ENCODE measurements around the gene CDKN1B. TPM values are rescaled to one million over a fixed set of nuclear protein-coding genes. Genes with fewer than 3 reads are reported as not detected.

The CDKN1B gene
- total RNA-seq, 2 experiments from 2014 or later, result 352 TPM

GRCh38 chr12:12691549-12691948 is 25.6 kb upstream of the CDKN1B start:
- Mint-ChIP-seq H3K36me3 (ENCODE audit: low read depth) (peaks cover under 1% of the 10 kb centered on the region), H3K4me3 (no peak overlapping the region), H3K27me3 (no peaks in the 10 kb centered on the region), H3K27ac (no peak overlapping the region), H3K9me3 (no peaks in the 10 kb centered on the region), H3K4me1 (ENCODE audit: low read depth) (peaks cover 31% of the 10 kb centered on the region)
- ATAC-seq (ENCODE audit: poor library complexity) (no peak), DNase-seq (no peak)
- Histone ChIP-seq H3K27ac (ENCODE audit: low read depth in 1 of 2, low read length in 2 of 2) (no peak overlapping the region), H3K4me1 (ENCODE audit: insufficient read depth, low read length) (peaks cover 11% of the 10 kb centered on the region), H3K27me3 (ENCODE audit: control insufficient read depth in 1 of 2, insufficient read depth in 2 of 2, low read length in 2 of 2) (no peaks in the 10 kb centered on the region), H3K4me3 (ENCODE audit: low read length) (no peak overlapping the region), H3K9me3 (ENCODE audit: control insufficient read depth in 1 of 2, insufficient read depth in 1 of 2, low read length in 2 of 2) (no peaks in the 10 kb centered on the region), H3K36me3 (ENCODE audit: insufficient read depth, low read length) (no peaks in the 10 kb centered on the region)
- TF ChIP-seq CTCF (IDR thresholded peaks at IDR 0.05), result no peak
- ChIA-PET POLR2A (interaction anchor here (1.0 kb wide), 1 partner anchor 25 kb away, joined by 3 read pairs; no protein-coding TSS in a partner anchor), CTCF (interaction anchor here (0.9 to 1.2 kb wide), 2 partner anchors 10 to 324 kb away, joined by 3 read pairs; no protein-coding TSS in a partner anchor)
- intact Hi-C loops (cut with DNase I, micrococcal nuclease), result loop anchor here in 1 of 2 experiments (5.0 kb wide), 1 partner anchor 34 kb away; no protein-coding TSS in a partner anchor

- peaks cover 11% of the 10 kb centered on the region for H3K4me1 ChIP-seq (ENCODE audit: insufficient read depth, low read length)
- no peaks in the 10 kb centered on the region for H3K9me3 ChIP-seq (ENCODE audit: control insufficient read depth in 1 of 2, insufficient read depth in 1 of 2, low read length in 2 of 2)
- intact Hi-C loops (cut with DNase I, micrococcal nuclease), result loop anchor here in 1 of 2 experiments (5.0 kb wide), 1 partner anchor 36 kb away; no protein-coding TSS in a partner anchor
- no peak for TF ChIP-seq CTCF (IDR thresholded peaks at IDR 0.05)
- Mint-ChIP-seq H3K9me3 (no peaks in the 10 kb centered on the region), H3K27me3 (no peaks in the 10 kb centered on the region), H3K36me3 (ENCODE audit: low read depth) (peaks cover 4% of the 10 kb centered on the region), H3K4me3 (no peak overlapping the region), H3K4me1 (ENCODE audit: low read depth) (peaks cover 47% of the 10 kb centered on the region), H3K27ac (peak overlapping the region; percentile 6)
- no peaks in the 10 kb centered on the region for H3K27me3 ChIP-seq (ENCODE audit: control insufficient read depth in 1 of 2, insufficient read depth in 2 of 2, low read length in 2 of 2)
- no peaks in the 10 kb centered on the region for H3K36me3 ChIP-seq (ENCODE audit: insufficient read depth, low read length)
- POLR2A ChIA-PET, result interaction anchor here (1.1 to 11.8 kb wide), 3 partner anchors 21 to 337 kb away, joined by 3 to 400 read pairs (median 3); partner anchors contain the start of genes BORCS5 and CDKN1B
- no peak overlapping the region for H3K27ac ChIP-seq (ENCODE audit: low read depth in 1 of 2, low read length in 2 of 2)
- no peak overlapping the region for H3K4me3 ChIP-seq (ENCODE audit: low read length)
- ATAC-seq (ENCODE audit: poor library complexity), result no peak
- no peak for DNase-seq
- CTCF ChIA-PET, result no interaction called here
These were observed 24.0 kb upstream of the CDKN1B start for GRCh38 chr12:12693111-12693671.

- Mint-ChIP-seq H3K9me3 (no peaks in the 10 kb centered on the region), H3K36me3 (ENCODE audit: low read depth) (peaks cover 4% of the 10 kb centered on the region), H3K4me3 (peak overlapping the region; percentile 94), H3K27ac (peak overlapping the region; percentile 100), H3K27me3 (no peaks in the 10 kb centered on the region), H3K4me1 (ENCODE audit: low read depth) (peaks cover 41% of the 10 kb centered on the region)
- intact Hi-C loops (cut with DNase I, micrococcal nuclease), result loop anchor here (1.0 to 5.0 kb wide), 7 partner anchors 18 to 320 kb away; partner anchors contain the start of gene DUSP16 (in 1 of the 2)
- ChIA-PET POLR2A (interaction anchor here (0.6 to 11.8 kb wide), 30 partner anchors 9 to 1048 kb away, joined by 3 to 400 read pairs (median 5); partner anchors contain the start of genes BORCS5, CDKN1B, CREBL2 and DUSP16), CTCF (interaction anchor here (0.6 to 4.2 kb wide), 8 partner anchors 17 to 340 kb away, joined by 3 to 19 read pairs (median 4); partner anchors contain the start of genes BORCS5 and CDKN1B)
- H3K36me3 ChIP-seq (ENCODE audit: insufficient read depth, low read length), result no peaks in the 10 kb centered on the region
- H3K27me3 ChIP-seq (ENCODE audit: control insufficient read depth in 1 of 2, insufficient read depth in 2 of 2, low read length in 2 of 2), result no peaks in the 10 kb centered on the region
- H3K4me3 ChIP-seq (ENCODE audit: low read length), result peak overlapping the region; percentile 61
- DNase-seq (peak; percentile 90 to 97 (median 92)), ATAC-seq (ENCODE audit: poor library complexity) (peak; percentile 83)
- peak overlapping the region; percentile 96 to 97 for H3K27ac ChIP-seq (ENCODE audit: low read depth in 1 of 2, low read length in 2 of 2)
- H3K4me1 ChIP-seq (ENCODE audit: insufficient read depth, low read length), result peaks cover 7% of the 10 kb centered on the region
- TF ChIP-seq CTCF (IDR thresholded peaks at IDR 0.05), result no peak
- no peaks in the 10 kb centered on the region for H3K9me3 ChIP-seq (ENCODE audit: control insufficient read depth in 1 of 2, insufficient read depth in 1 of 2, low read length in 2 of 2)
These were observed 20.4 kb upstream of the CDKN1B start for GRCh38 chr12:12696562-12697383.

Measured in CD4-positive, alpha-beta T cell (primary cell).